Ovary (tissue), 3 donors: ENCODE measurements around the gene HACD2.

Source experiments
- CTCF ChIP-seq, 3 donors: fragments of 450-650 bp in 2 of 3; fragments of 200-600 bp in 1 of 3; IDR thresholded peaks; one replicate each; pipeline versions ENCODE4 v1.5.1 to v1.8.0; 2016 to 2022; ENCODE audit warnings: antibody characterized with exemption in 3 of 3, mild to moderate bottlenecking in 1 of 3
- POLR2A ChIP-seq: fragments of 450-650 bp; IDR thresholded peaks from one replicate; pipeline ENCODE4 v1.6.1; 2017; ENCODE audit warnings: antibody characterized with exemption, mild to moderate bottlenecking, moderate library complexity
- donor health status: DM: no; HTN: no; CAD: no.

- no peak for TF ChIP-seq CTCF (IDR thresholded peaks at IDR 0.05)
- TF ChIP-seq POLR2A: no peak
These were observed 33.3 kb upstream of the HACD2 start for GRCh38 chr3:123618076-123618708.
